Activated naive CD8-positive, alpha-beta T cell (primary cell): ENCODE results near the gene C17orf50.

ENCODE experiments used
- H3K27ac Mint-ChIP-seq: one replicate; pipeline ENCODE4 v1.8.0; 2021; ENCODE audit warnings: mixed read lengths
- H3K27me3 Mint-ChIP-seq: one replicate; pipeline ENCODE4 v1.8.0; 2021; ENCODE audit warnings: mixed read lengths
- H3K36me3 Mint-ChIP-seq: one replicate; pipeline ENCODE4 v1.8.0; 2021; ENCODE audit warnings: mixed read lengths
- H3K4me1 Mint-ChIP-seq: one replicate; pipeline ENCODE4 v1.8.0; 2021; ENCODE audit warnings: low read depth, mixed read lengths
- H3K4me3 Mint-ChIP-seq: one replicate; pipeline ENCODE4 v1.8.0; 2021; ENCODE audit warnings: mild to moderate bottlenecking, mixed read lengths
- H3K9me3 Mint-ChIP-seq: one replicate; pipeline ENCODE4 v1.8.0; 2021; ENCODE audit warnings: low read depth, mixed read lengths

C17orf50 gene

DNA sequence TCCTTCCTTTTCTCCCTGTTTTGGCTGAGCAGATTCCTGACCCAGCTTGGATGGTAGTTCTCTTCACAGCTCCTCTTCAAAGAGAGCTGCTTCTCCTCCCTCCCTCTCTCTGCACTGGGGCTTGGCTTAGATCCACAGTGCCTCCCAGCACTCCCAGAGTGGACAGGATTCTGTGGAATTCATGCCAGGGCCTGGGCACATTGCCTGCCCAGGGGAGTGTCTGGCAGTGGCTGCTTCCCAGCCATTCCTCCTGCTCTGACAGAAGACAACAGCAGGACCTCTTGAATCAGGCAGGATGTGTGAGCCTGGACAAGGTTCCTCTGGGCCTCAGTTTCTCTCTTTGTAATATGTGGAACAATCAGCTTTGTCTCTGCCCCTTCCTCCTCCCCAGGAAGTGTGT, 39.3 kb downstream of the C17orf50 start:
- Mint-ChIP-seq H3K36me3 (no peaks in the 10 kb centered on the region), H3K9me3 (no peaks in the 10 kb centered on the region), H3K27me3 (peaks cover 3% of the 10 kb centered on the region), H3K4me1 (peaks cover 41% of the 10 kb centered on the region), H3K27ac (peak overlapping the region; percentile 59), H3K4me3 (no peak overlapping the region)

DNA sequence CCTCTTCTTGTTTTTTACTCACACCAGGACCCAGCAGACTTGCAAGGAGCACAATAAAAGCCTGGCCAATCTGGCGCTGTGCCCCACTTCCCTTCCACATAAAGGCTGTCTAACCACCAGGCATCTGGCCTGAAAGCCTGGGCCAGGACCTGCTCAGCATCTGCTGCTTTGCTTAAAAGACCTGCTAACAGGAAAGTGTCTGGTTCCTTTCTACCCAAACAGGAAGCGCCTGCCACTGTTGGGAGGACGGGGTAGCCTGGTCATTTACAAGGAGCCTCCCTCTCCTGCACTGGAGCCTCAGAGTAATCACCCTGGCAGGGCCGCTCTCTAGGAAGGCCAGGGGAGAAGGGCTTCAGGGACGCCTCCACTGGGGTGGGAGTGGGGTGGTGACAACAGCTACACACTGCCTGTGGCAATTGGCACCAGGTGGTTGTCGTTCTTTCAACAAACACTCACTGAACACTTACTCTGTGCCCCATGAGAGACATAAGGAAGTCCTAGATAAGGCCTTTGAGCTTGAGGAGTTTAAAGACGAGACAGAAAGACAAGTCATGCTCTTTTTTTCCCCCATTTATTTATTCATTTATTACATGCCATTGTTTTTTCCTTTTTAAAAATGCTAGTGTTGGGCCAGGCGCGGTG, 41.0 kb downstream of the C17orf50 start:
- Mint-ChIP-seq H3K4me1 (peaks cover 39% of the 10 kb centered on the region), H3K27ac (peak overlapping the region; percentile 86), H3K9me3 (no peaks in the 10 kb centered on the region), H3K36me3 (no peaks in the 10 kb centered on the region), H3K27me3 (no peaks in the 10 kb centered on the region), H3K4me3 (peak overlapping the region; percentile 6)

- H3K4me1 Mint-ChIP-seq, result peaks cover 59% of the 10 kb centered on the region
- no peak overlapping the region for H3K4me3 Mint-ChIP-seq
- H3K27ac Mint-ChIP-seq, result no peak overlapping the region
- no peaks in the 10 kb centered on the region for H3K9me3 Mint-ChIP-seq
- H3K36me3 Mint-ChIP-seq, result no peaks in the 10 kb centered on the region
- no peaks in the 10 kb centered on the region for H3K27me3 Mint-ChIP-seq
These were observed 44.0 kb downstream of the C17orf50 start for GRCh38 chr17:35804658-35805192.

GRCh38 chr17:35807371-35808144, 46.9 kb downstream of the C17orf50 start:
- H3K9me3 Mint-ChIP-seq, result no peaks in the 10 kb centered on the region
- peaks cover 2% of the 10 kb centered on the region for H3K36me3 Mint-ChIP-seq
- H3K4me1 Mint-ChIP-seq, result peaks cover 59% of the 10 kb centered on the region
- H3K4me3 Mint-ChIP-seq, result peak overlapping the region; percentile 97
- H3K27ac Mint-ChIP-seq, result peak overlapping the region; percentile 99
- H3K27me3 Mint-ChIP-seq, result no peaks in the 10 kb centered on the region

GRCh38 chr17:35808240-35808961, 47.7 kb downstream of the C17orf50 start:
- peak overlapping the region; percentile 99 for H3K27ac Mint-ChIP-seq

GRCh38 chr17:35808962-35809854, 48.5 kb downstream of the C17orf50 start, which contains the start of gene TAF15:
Gene TAF15 (plus strand): TSS chr17:35809484. CDS start chr17:35809570, 86 bp downstream.
- H3K27ac Mint-ChIP-seq, result peak within 1 kb of the TSS; percentile 99
- peaks cover 62% of the 10 kb centered on the region for H3K4me1 Mint-ChIP-seq
- peak within 1 kb of the TSS; percentile 97 for H3K4me3 Mint-ChIP-seq
- peaks cover 2% of the 10 kb centered on the region for H3K36me3 Mint-ChIP-seq
- no peaks in the 10 kb centered on the region for H3K9me3 Mint-ChIP-seq
- no peaks in the 10 kb centered on the region for H3K27me3 Mint-ChIP-seq

More at GRCh38 chr17:35808240-35808961, 47.7 kb downstream of the C17orf50 start:
- peaks cover 2% of the 10 kb centered on the region for H3K36me3 Mint-ChIP-seq
- H3K27me3 Mint-ChIP-seq, result no peaks in the 10 kb centered on the region
- H3K4me3 Mint-ChIP-seq, result peak overlapping the region; percentile 97
- H3K4me1 Mint-ChIP-seq, result peaks cover 57% of the 10 kb centered on the region
- no peaks in the 10 kb centered on the region for H3K9me3 Mint-ChIP-seq

DNA sequence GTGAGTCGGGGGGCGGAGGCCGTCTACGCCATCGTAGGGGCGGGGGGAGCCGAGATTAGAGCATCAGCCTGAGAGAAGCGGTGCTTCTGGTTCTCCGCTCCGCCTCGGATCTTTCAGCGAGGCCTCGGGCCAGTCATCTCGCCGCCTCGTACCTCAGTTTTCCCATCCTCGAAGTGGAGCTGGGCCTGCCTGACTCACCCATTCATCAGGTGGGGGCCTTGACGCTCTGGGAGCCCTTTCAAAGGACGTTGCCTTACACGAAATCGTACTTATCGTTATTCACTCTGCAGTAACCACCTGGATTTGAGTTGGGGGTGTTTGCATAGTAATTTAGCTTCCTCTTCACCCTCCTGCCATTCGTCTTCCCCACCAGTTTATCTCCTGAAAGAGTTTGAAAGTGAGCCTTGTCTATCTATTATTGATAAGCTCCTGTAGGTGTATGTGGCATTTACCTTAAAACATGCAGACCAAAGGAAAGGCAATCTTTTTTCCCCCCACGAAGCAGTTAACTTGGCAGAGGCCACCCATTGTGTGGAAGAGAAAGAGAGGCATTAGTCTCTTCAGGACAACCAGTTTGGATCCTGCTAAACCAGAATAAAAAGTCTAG, 49.3 kb downstream of the C17orf50 start:
- H3K27me3 Mint-ChIP-seq, result no peaks in the 10 kb centered on the region
- peaks cover 61% of the 10 kb centered on the region for H3K4me1 Mint-ChIP-seq
- peaks cover 2% of the 10 kb centered on the region for H3K36me3 Mint-ChIP-seq
- peak overlapping the region; percentile 97 for H3K4me3 Mint-ChIP-seq
- no peaks in the 10 kb centered on the region for H3K9me3 Mint-ChIP-seq
- peak overlapping the region; percentile 99 for H3K27ac Mint-ChIP-seq

DNA sequence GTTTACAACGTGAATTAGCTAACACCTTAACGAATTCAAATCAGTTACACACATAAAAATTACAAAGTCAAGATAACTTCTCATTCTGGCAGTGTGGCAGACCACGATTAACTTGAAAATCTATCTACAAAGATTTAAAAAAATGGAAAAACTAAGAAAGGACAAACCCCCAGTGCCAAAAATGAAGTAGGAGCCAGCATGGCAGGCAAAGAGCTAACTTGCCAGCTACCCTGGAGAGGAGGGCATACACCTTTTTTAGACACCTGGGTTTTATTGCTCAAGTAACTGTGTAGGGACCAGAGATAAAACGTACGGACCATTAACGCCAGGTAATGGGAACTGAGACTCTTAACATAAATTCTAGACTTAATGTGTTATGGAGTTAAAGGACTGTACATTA, 51.1 kb downstream of the C17orf50 start:
- H3K9me3 Mint-ChIP-seq, result no peaks in the 10 kb centered on the region
- H3K4me1 Mint-ChIP-seq, result peaks cover 71% of the 10 kb centered on the region
- peak overlapping the region; percentile 59 for H3K4me3 Mint-ChIP-seq
- H3K27ac Mint-ChIP-seq, result no peak overlapping the region
- H3K27me3 Mint-ChIP-seq, result no peaks in the 10 kb centered on the region
- peaks cover 2% of the 10 kb centered on the region for H3K36me3 Mint-ChIP-seq

DNA sequence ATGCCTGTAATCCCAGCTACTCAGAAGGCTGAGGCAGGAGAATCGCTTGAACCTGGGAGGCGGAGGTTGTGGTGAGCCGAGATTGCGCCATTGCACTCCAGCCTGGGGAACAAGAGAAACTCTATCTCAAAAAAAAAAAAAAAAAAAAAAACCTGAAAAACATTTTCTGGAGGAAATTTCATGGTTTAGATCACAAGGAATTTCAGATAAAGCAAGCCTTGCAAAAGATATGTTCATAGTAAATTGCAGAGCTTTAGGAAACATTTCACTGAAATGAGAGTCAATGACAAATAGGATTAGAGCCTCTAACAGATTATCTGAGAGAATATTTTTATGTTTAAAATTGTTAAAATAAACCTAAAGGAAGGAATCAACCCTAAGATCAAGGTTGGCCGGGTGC, 51.8 kb downstream of the C17orf50 start:
- Mint-ChIP-seq H3K9me3 (no peaks in the 10 kb centered on the region), H3K36me3 (peaks cover 2% of the 10 kb centered on the region), H3K4me1 (peaks cover 71% of the 10 kb centered on the region), H3K27me3 (no peaks in the 10 kb centered on the region), H3K4me3 (peak overlapping the region; percentile 59), H3K27ac (no peak overlapping the region)
